Pancreas (tissue), 10 donors: ENCODE results near the gene DIP2A. TPM values are rescaled to one million over a fixed set of nuclear protein-coding genes. Genes with fewer than 3 reads are reported as not detected.
"Not testable (repeated sequence)": the region's sequence is repeated elsewhere in the genome, so short reads cannot be mapped to it uniquely, and the experiment has no call there.

Experiments
- ATAC-seq, 4 donors: fragments of 200-7000 bp; cut with Tn5 transposase; one replicate each; pipeline versions ENCODE4 v1.8.0 to v1.9.1; 2020; ENCODE audit warnings: mild to moderate bottlenecking in 4 of 4, moderate library complexity in 4 of 4
- DNase-seq, 6 donors: peaks; one replicate each; pipeline ENCODE4 v3.0.0-alpha.2; 2020
- FAIRE-seq: peaks from 2 replicates; lab custom pipeline; 2012; peaks lifted over from hg19 to GRCh38; lab: Jason Lieb, UNC
- H3K27ac ChIP-seq, 4 donors: fragments of 200-600 bp; sonication (generic); 1 replicate in 3 of 4; 2 replicates in 1 of 4; pipeline versions ENCODE4 v1.5.0 to v1.8.0; 2020
- H3K27me3 ChIP-seq, 4 donors: fragments of 200-600 bp; one replicate each; pipeline ENCODE4 v1.8.0; 2021
- H3K36me3 ChIP-seq, 3 donors: fragments of 200-600 bp; sonication (generic) in 1 of 3; one replicate each; pipeline versions ENCODE4 v1.5.0 to v1.8.0; 2020 to 2021
- H3K4me1 ChIP-seq, 3 donors: fragments of 200-600 bp; one replicate each; pipeline ENCODE4 v1.8.0; 2021
- H3K4me3 ChIP-seq, 4 donors: fragments of 200-600 bp; sonication (generic) in 2 of 4; one replicate each; pipeline versions ENCODE4 v1.5.0 to v1.8.0; 2020 to 2021
- H3K9me3 ChIP-seq, 4 donors: fragments of 200-600 bp; one replicate each; pipeline ENCODE4 v1.8.0; 2021
- WGBS, 2 donors: extraction: QIAGEN DNeasy Blood & Tissue Kit; methylation state at CpG; one replicate each; pipeline ENCODE4 v1.1.7; 2013; 5-methylcytosine and 5-hydroxymethylcytosine counted together
- intact Hi-C, 3 donors: fragments of 100-400 bp; cut with DNase I; formaldehyde crosslinking; loops; one replicate each; pipeline versions ENCODE4 v1.11.1 to v1.14.2; 2022
- polyA plus RNA-seq, 2 donors: library from polyadenylated mRNA; stranded (reverse); fragments of 200-250 nt; gene quantifications; one replicate each; pipeline ENCODE4 v1.2.3, GENCODE V29; 2013
- total RNA-seq, 6 donors: library from RNA; stranded (reverse); fragmentation: NEBNext Ultra II Directional in 4 of 6; extraction: Animal tissue kit (Norgen Biotek cat#: 25700) in 4 of 6; gene quantifications; one replicate each; pipeline versions ENCODE4 v1.2.1 to v1.2.4, GENCODE V29; 2021 to 2023
- TF ChIP-seq, protein P1 (sequence below), 4 donors: fragments of 200-600 bp; sonication (generic) in 3 of 4; IDR thresholded peaks; one replicate each; pipeline versions ENCODE4 v1.5.0 to v1.8.0; 2021; ENCODE audit warnings: antibody characterized with exemption in 4 of 4
- donor health status: healthy with polysubstance abuse.
- donor health status: DM: no; HTN: no; CAD: no; lungs with moderate emphysema.
- donor health status: DM: no; HTN: no; CAD: no.
- donor health status: control.
- donor health status: control.
- donor health status: Bipolar disorder and iron deficiency.
- donor health status: DM: yes; HTN: yes; CAD: no.
- donor health status: DM: no; HTN: no; CAD: no.
- donor health status: DM: no; HTN: no; CAD: no.
- donor health status: DM: yes; HTN: yes; CAD: no.

Gene DIP2A
- total and polyA plus RNA-seq, 8 donors = 12.1 to 28.7 (median 18.4) TPM

DNA sequence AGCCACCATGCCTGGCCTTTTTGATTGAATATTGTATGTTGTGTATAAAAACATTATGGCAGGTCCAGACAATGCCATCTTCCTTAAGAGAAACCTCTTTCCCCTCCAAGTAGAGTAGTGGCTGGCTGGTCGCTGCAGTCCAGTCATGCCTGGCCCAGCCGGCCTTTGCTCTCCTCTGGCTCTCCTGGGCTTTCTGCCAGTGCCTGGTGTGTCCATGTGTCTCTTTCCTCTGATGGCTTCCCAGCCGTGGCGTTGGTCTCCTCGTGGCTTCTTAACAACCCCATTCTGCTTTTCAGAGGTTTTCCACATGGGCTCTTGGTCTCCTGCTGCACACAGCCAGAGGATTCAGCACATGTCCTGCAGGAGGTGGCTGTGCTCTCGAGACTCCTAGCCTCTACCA lies 58.7 kb downstream of the DIP2A start:
- WGBS, 2 donors = 58 to 63% methylated on average over 6 of the region's 6 CpGs
- peaks cover 14 to 20% (median 16%) of the 10 kb centered on the region in 3 donors for H3K4me1 ChIP-seq
- TF ChIP-seq, protein P1, sequence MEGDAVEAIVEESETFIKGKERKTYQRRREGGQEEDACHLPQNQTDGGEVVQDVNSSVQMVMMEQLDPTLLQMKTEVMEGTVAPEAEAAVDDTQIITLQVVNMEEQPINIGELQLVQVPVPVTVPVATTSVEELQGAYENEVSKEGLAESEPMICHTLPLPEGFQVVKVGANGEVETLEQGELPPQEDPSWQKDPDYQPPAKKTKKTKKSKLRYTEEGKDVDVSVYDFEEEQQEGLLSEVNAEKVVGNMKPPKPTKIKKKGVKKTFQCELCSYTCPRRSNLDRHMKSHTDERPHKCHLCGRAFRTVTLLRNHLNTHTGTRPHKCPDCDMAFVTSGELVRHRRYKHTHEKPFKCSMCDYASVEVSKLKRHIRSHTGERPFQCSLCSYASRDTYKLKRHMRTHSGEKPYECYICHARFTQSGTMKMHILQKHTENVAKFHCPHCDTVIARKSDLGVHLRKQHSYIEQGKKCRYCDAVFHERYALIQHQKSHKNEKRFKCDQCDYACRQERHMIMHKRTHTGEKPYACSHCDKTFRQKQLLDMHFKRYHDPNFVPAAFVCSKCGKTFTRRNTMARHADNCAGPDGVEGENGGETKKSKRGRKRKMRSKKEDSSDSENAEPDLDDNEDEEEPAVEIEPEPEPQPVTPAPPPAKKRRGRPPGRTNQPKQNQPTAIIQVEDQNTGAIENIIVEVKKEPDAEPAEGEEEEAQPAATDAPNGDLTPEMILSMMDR (IDR thresholded peaks at IDR 0.05) = no peak
- ATAC-seq (peak in 3 of 4 donors; percentile 57 to 69 (median 69)), DNase-seq (peak in 3 of 6 donors; percentile 29 to 44 (median 42)), FAIRE-seq (no peak)
- H3K4me3 ChIP-seq = no peak overlapping the region
- no peak overlapping the region for H3K27ac ChIP-seq
- H3K36me3 ChIP-seq = peaks cover 0 to 3% (median 0%) of the 10 kb centered on the region in 3 donors
- H3K9me3 ChIP-seq = no peaks in the 10 kb centered on the region
- H3K27me3 ChIP-seq = no peaks in the 10 kb centered on the region
- intact Hi-C loops = no loop called here

DNA sequence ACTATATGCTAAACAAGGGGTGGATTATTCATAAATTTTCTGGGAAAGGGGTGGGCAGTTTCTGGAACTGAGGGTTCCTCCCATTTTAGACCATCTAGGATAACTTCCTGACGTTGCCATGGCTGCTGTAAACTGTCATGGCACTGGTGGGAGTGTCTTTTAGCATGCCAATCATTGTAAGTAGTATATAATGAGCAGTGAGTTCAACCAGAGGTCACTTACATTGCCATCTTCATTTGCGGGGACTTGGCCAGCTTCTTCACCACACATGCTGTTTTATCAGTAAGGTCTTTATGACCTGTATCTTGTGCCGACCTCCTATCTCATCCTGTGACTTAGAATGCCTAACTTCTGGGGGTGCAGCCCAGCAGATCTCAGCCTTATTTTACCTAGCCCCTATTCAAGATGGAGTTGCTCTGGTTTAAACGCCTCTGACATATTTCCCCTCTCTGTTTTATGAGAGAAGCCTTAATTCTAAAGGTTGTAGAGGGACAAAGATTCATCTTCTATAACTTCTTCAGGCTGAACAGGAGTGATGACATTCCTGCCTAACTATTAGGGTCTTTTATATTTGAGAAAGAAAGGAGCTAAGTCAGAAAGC lies 60.4 kb downstream of the DIP2A start:
- 82 to 84% methylated on average over 4 of the region's 4 CpGs for WGBS, 2 donors
- FAIRE-seq (no peak), ATAC-seq (no peak), DNase-seq (no peak)
- no peaks in the 10 kb centered on the region for H3K27me3 ChIP-seq
- TF ChIP-seq, protein P1 (IDR thresholded peaks at IDR 0.05) = no peak
- no peak overlapping the region for H3K4me3 ChIP-seq
- no peaks in the 10 kb centered on the region for H3K36me3 ChIP-seq
- H3K27ac ChIP-seq = no peak overlapping the region
- intact Hi-C loops = no loop called here
- no peaks in the 10 kb centered on the region for H3K9me3 ChIP-seq
- peaks cover 14 to 20% (median 16%) of the 10 kb centered on the region in 3 donors for H3K4me1 ChIP-seq

DNA sequence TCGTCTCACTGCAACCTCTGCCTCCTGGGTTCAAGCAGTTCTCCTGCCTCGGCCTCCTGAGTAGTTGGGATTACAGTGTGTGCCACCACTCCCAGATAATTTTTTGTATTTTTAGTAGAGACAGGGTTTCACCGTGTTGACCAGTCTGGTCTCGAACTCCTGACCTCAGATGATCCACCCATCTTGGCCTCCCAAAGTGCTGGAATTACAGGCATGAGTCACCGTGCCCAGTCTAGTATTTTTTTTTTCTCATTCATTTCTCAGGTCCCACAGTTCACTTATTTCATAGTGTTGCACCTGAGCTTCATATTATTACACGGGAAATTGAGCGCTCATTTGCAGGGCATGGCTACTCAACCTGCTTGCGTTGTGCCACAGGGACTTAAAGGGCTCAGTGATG lies 68.7 kb downstream of the DIP2A start:
- DNase-seq, H3K36me3 ChIP-seq, H3K27ac ChIP-seq, intact Hi-C loops, H3K4me3 ChIP-seq, H3K27me3 ChIP-seq, FAIRE-seq, ATAC-seq, H3K9me3 ChIP-seq, H3K4me1 ChIP-seq: not testable (repeated sequence)
- WGBS, 2 donors = 90 to 93% methylated on average over 8 of the region's 8 CpGs

DNA sequence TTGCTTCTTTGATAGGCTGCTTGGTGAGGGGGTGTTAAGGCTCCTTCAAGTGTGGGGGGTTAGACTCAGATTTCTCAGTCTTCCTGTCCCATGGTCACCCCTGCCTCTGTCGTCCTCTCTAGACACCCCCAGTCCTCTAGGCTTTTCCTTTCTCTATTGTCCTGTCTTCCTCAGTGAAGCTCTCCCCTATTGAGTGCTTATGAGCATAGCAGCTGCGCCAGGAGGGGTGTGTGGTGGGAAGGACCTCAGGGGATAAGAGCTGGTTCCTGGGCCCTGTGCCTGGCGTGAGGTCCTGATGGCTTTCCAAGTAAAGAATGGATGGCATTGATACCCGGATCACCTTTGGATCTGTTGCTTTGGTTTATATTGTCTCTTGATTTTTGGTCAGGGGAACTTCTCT lies 69.1 kb downstream of the DIP2A start:
- no peaks in the 10 kb centered on the region for H3K27me3 ChIP-seq
- ATAC-seq = no peak
- H3K27ac ChIP-seq = no peak overlapping the region
- H3K36me3 ChIP-seq = peaks cover 0 to 3% (median 0%) of the 10 kb centered on the region in 3 donors
- 86 to 89% methylated on average over 4 of the region's 4 CpGs for WGBS, 2 donors
- H3K9me3 ChIP-seq = no peaks in the 10 kb centered on the region
- DNase-seq = no peak
- intact Hi-C loops = no loop called here
- no peak overlapping the region for H3K4me3 ChIP-seq
- no peaks in the 10 kb centered on the region for H3K4me1 ChIP-seq
- no peak for FAIRE-seq
- TF ChIP-seq, protein P1 (IDR thresholded peaks at IDR 0.05) = no peak

DNA sequence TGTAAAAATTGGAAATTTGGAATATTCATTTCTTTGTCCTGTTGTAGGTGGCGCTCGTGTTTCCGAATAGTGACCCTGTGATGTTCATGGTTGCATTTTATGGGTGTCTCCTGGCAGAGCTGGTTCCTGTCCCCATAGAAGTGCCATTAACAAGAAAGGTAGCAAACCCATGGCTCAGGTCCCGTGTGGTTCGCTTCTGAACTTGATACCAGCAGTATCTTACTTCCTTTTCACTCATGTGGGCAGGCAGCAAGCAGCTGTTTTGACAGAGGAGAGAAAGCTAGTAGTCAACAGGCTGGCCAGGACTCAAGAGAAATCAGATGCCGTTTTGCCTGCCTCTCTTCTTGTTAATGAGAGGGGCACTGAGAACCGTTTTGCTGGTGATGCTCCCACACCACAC lies 73.4 kb downstream of the DIP2A start:
- Histone ChIP-seq H3K27me3 (no peaks in the 10 kb centered on the region), H3K4me3 (no peak overlapping the region), H3K4me1 (no peaks in the 10 kb centered on the region), H3K9me3 (no peaks in the 10 kb centered on the region), H3K27ac (no peak overlapping the region), H3K36me3 (peaks cover 0 to 25% (median 3%) of the 10 kb centered on the region in 3 donors)
- ATAC-seq = no peak
- TF ChIP-seq, protein P1 (IDR thresholded peaks at IDR 0.05) = no peak
- DNase-seq = no peak
- intact Hi-C loops = no loop called here
- WGBS, 2 donors = 81 to 82% methylated on average over 7 of the region's 7 CpGs
- no peak for FAIRE-seq
